MG63 (cell line): ENCODE measurements around the gene RTL9. TPM values are rescaled to one million over a fixed set of nuclear protein-coding genes. Genes with fewer than 3 reads are reported as not detected.
A peak's percentile ranks its signal among the peaks of the same experiment; 100 is the strongest.
"Not testable (repeated sequence)": the region's sequence is repeated elsewhere in the genome, so short reads cannot be mapped to it uniquely, and the experiment has no call there.

Experiments
- DNase-seq: peaks from one replicate; pipeline ENCODE4 v3.0.0-alpha.2; 2020
- H3K27me3 ChIP-seq: fragments of 250-450 bp; sonication (Bioruptor Pico); 2 replicates; pipeline ENCODE4 v1.5.1; 2020; ENCODE audit warnings: mild to moderate bottlenecking, moderate library complexity
- H3K36me3 ChIP-seq: fragments of 250-450 bp; sonication (Bioruptor Pico); 2 replicates; pipeline ENCODE4 v1.5.1; 2020; ENCODE audit warnings: mild to moderate bottlenecking, moderate library complexity
- H3K4me3 ChIP-seq: fragments of 250-450 bp; sonication (Bioruptor Pico); 2 replicates; pipeline ENCODE4 v1.5.1; 2020; ENCODE audit warnings: mild to moderate bottlenecking, moderate library complexity
- H3K9me3 ChIP-seq: fragments of 250-450 bp; sonication (Bioruptor Pico); 2 replicates; pipeline ENCODE4 v1.5.1; 2020; ENCODE audit warnings: mild to moderate bottlenecking, moderate library complexity
- total RNA-seq: library from RNA; depleted of rRNA; stranded (reverse); fragments of >200 nt; shearing (Covaris generic); gene quantifications from 2 replicates; pipeline ENCODE4 v1.2.3, GENCODE V29; 2014; ENCODE audit warnings: low replicate concordance

RTL9 gene
- total RNA-seq, 1 experiment from 2014 or later = 0.30 TPM

DNA sequence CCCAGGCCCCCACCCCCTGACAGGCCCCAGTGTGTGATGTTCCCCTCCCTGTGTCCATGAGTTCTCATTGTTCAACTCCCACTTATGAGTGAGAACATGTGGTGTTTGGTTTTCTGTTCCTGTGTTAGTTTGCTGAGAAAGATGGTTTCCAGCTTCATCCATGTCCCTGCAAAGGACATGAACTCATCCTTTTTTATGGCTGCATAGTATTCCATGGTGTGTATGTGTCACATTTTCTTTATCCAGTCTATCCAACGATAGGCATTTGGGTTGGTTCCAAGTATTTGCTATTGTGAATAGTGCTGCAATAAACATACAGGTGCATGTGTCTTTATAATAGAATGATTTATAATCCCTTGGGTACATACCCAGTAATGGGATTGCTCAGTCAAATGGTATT is 30.0 kb upstream of the RTL9 start:
- not testable (repeated sequence) for H3K4me3 ChIP-seq, DNase-seq, H3K36me3 ChIP-seq, H3K27me3 ChIP-seq, H3K9me3 ChIP-seq

DNA sequence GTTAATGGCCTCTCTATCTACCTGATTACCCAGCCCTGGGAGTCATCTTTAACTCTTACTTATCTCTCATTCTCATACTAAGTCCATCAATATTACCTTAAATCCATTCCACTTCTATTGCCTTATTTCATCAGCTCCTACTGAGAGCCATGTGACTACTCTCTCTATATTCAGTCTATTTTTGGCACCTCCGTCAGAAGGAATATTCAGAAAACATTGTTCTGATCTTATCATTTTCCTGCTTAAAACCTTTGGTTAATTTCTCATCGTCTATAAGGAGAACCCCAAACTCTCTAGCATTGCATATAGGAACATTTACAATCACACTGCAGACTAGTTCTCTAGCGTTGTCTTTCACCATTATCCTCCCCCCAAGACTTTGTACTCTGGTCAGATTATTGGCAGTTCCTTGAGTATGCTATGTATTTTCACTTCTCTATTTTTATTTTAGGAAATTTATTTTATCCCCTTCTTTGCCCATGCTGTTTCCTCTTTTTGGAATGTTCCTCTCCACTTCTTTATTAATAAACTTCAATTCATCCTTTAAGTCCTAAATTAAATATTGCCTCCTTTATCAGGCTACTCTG is 27.1 kb upstream of the RTL9 start:
- no peak for DNase-seq
- Histone ChIP-seq H3K36me3 (no peaks in the 10 kb centered on the region), H3K27me3 (no peaks in the 10 kb centered on the region), H3K4me3 (no peak overlapping the region), H3K9me3 (no peaks in the 10 kb centered on the region)

DNA sequence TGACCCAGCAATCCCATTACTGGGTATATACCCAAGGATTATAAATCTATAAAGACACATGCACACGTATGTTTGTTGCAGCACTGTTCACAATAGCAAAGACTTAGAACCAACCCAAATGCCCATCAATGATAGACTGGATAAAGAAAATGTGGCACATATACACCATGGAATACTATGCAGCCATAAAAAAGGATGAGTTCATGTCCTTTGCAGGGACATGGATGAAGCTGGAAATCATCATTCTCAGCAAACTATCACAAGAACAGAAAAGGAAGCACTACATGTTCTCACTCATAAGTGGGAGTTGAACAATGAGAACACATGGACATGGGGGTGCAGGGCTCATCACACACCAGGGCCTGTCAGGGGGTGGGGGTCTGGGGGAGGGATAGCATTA is 25.2 kb upstream of the RTL9 start:
- not testable (repeated sequence) for H3K9me3 ChIP-seq, H3K4me3 ChIP-seq, H3K36me3 ChIP-seq, DNase-seq, H3K27me3 ChIP-seq

DNA sequence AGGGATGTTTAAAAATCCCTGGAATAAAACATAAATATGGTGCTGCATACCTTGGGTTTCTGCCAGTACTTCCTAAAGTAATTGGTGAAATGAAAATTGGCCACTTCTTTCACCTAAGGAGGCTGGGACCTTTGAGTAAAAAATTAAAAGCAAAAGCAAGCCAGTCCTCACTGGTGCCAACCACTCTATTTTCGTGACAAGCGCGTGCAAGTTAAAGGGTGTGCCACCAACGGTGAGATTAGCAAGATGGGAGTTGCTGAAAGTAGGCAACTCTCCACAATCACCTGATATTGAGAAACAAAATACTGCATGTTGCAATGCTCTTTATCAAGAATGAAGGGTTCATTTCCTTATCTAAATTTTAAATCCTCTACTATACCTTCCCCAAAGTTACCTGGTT is 19.7 kb upstream of the RTL9 start:
- Histone ChIP-seq H3K9me3 (no peaks in the 10 kb centered on the region), H3K4me3 (no peak overlapping the region), H3K27me3 (no peaks in the 10 kb centered on the region), H3K36me3 (no peaks in the 10 kb centered on the region)
- DNase-seq = no peak

GRCh38 chrX:110341189-110342035 is 17.2 kb upstream of the RTL9 start:
- Histone ChIP-seq H3K27me3 (no peaks in the 10 kb centered on the region), H3K4me3 (peak overlapping the region; percentile 18; the same call in 1 of the 2 replicates), H3K9me3 (no peaks in the 10 kb centered on the region), H3K36me3 (no peaks in the 10 kb centered on the region)
- DNase-seq = peak; percentile 21

GRCh38 chrX:110346681-110347080 is 12.0 kb upstream of the RTL9 start:
- Histone ChIP-seq H3K27me3 (no peaks in the 10 kb centered on the region), H3K36me3 (no peaks in the 10 kb centered on the region), H3K4me3 (no peak overlapping the region), H3K9me3 (no peaks in the 10 kb centered on the region)
- DNase-seq = no peak

- H3K36me3 ChIP-seq = no peaks in the 10 kb centered on the region
- H3K9me3 ChIP-seq = no peaks in the 10 kb centered on the region
- no peak overlapping the region for H3K4me3 ChIP-seq
- no peaks in the 10 kb centered on the region for H3K27me3 ChIP-seq
- no peak for DNase-seq
Measured at GRCh38 chrX:110359273-110359672, 625 bp downstream of the RTL9 start.

DNA sequence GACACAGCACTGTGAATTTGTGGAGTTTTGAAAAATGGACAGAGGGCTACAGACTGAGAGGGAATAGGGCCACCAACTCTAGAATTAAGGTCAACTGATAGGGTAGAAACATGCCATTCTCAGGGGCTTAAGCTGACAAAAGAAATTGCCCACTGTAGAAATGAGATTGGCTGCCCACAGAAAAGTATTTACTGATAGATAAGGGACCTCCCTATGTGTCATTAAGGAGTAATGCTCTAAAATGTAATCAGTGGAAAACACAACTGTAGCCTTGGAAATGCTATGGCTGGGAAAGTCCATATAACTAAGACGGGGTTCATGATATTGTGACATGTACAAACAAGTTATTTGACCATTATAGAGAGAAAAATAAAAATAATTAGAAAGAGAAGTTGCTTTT is 4.6 kb downstream of the RTL9 start:
- Histone ChIP-seq H3K4me3 (no peak overlapping the region), H3K36me3 (no peaks in the 10 kb centered on the region), H3K27me3 (no peaks in the 10 kb centered on the region), H3K9me3 (no peaks in the 10 kb centered on the region)
- DNase-seq = no peak

GRCh38 chrX:110373310-110373709 is 14.7 kb downstream of the RTL9 start:
- H3K27me3 ChIP-seq = no peaks in the 10 kb centered on the region
- H3K9me3 ChIP-seq = no peaks in the 10 kb centered on the region
- H3K36me3 ChIP-seq = no peaks in the 10 kb centered on the region
- no peak for DNase-seq
- no peak overlapping the region for H3K4me3 ChIP-seq

GRCh38 chrX:110374559-110374958 is 15.9 kb downstream of the RTL9 start:
- Histone ChIP-seq H3K27me3 (no peaks in the 10 kb centered on the region), H3K9me3 (no peaks in the 10 kb centered on the region), H3K36me3 (no peaks in the 10 kb centered on the region), H3K4me3 (no peak overlapping the region)
- DNase-seq = no peak

DNA sequence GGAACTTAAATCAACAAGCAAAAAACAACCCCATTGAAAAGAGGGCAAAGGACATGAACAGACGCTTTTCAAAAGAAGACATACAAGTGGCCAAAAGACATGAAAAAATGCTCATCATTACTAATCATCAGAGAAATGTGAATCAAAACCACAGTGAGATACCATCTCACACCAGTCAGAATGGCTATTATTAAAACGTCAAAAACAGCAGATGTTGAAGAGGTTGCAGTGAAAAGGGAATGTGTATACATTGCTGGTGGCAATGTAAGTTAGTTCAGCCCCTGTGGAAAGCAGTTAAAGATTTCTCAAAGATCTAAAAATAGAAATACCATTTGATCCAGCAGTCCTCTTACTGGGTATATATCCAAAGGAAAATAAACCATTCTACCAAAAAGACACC is 22.6 kb downstream of the RTL9 start:
- Histone ChIP-seq H3K9me3 (no peaks in the 10 kb centered on the region), H3K36me3 (no peaks in the 10 kb centered on the region)
- no peak for DNase-seq

DNA sequence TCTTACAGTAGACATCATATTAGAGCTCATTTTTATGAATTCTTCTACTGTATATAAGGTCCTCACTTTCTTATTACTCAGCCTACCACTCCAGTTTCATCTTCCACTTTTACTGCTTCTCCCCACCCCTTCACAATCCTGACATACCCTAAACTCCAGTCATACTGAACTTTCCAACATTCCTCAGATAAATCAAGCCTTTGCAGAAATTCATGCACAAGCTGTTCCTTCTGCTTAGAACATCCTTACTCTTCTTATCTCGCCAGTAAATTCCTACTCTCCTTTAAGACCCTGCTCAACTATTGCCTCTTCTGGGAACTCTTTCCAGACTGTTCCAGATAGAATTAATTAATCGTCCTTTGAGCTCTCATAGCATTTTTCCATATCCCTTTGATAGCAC is 24.8 kb downstream of the RTL9 start:
- Histone ChIP-seq H3K36me3 (no peaks in the 10 kb centered on the region), H3K4me3 (no peak overlapping the region), H3K27me3 (no peaks in the 10 kb centered on the region), H3K9me3 (no peaks in the 10 kb centered on the region)
- DNase-seq = no peak

More for the DNA sequence above, 22.6 kb downstream of the RTL9 start:
- H3K27me3 ChIP-seq = no peaks in the 10 kb centered on the region
- H3K4me3 ChIP-seq = no peak overlapping the region

GRCh38 chrX:110384490-110384889 is 25.8 kb downstream of the RTL9 start:
- no peak for DNase-seq
- Histone ChIP-seq H3K27me3 (no peaks in the 10 kb centered on the region), H3K9me3 (no peaks in the 10 kb centered on the region), H3K4me3 (no peak overlapping the region), H3K36me3 (no peaks in the 10 kb centered on the region)

DNA sequence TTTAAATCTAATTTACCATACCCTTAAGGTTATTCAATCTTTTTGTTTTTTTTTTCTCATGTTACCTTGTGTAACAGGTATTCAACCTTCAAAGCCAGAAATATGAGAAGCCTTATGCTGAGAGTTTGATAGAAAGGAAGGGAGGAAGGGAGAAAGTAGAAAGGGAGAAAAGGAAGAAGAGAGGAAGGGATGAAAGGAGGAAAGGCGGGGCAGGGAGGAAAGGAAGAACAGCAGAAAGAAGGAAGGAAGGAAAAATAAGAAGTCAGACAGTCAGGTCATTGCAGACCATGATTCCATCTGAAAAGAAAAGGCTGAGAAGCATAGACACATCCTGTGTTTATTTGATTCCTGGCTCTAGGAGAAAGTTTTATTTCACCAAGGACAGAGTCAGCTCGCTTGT is 30.9 kb downstream of the RTL9 start:
- H3K36me3 ChIP-seq = no peaks in the 10 kb centered on the region
- no peaks in the 10 kb centered on the region for H3K9me3 ChIP-seq
- no peak overlapping the region for H3K4me3 ChIP-seq
- H3K27me3 ChIP-seq = no peaks in the 10 kb centered on the region
- no peak for DNase-seq

DNA sequence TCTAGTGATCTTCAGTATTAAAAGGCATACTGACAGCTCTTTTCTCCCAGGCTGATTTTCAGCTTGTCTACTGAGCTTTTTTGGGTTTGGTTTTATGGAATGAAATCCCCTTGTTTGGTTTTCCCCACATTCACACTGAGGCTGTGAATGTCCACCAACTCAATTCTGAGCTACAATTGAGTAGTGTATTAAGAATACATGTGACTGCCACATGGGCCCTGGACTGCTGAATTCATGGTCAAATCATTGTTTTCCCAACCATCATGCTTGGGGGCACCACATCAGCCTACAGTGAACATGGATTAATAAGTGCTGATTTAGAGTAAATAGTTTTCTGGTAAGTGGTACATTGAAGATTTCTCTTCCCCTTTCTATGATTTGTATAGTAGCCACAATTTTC is 32.4 kb downstream of the RTL9 start:
- H3K27me3 ChIP-seq = no peaks in the 10 kb centered on the region
- no peak for DNase-seq
- H3K9me3 ChIP-seq = no peaks in the 10 kb centered on the region
- no peak overlapping the region for H3K4me3 ChIP-seq
- no peaks in the 10 kb centered on the region for H3K36me3 ChIP-seq

- peak; percentile 89 for DNase-seq
Measured at GRCh38 chrX:110394651-110395050, 36.0 kb downstream of the RTL9 start.

GRCh38 chrX:110395877-110396276 is 37.2 kb downstream of the RTL9 start:
- peak; percentile 47 for DNase-seq
- H3K36me3 ChIP-seq = no peaks in the 10 kb centered on the region
- no peaks in the 10 kb centered on the region for H3K27me3 ChIP-seq
- no peak overlapping the region for H3K4me3 ChIP-seq
- H3K9me3 ChIP-seq = no peaks in the 10 kb centered on the region

More at GRCh38 chrX:110394651-110395050, 36.0 kb downstream of the RTL9 start:
- Histone ChIP-seq H3K27me3 (no peaks in the 10 kb centered on the region), H3K4me3 (no peak overlapping the region), H3K36me3 (no peaks in the 10 kb centered on the region), H3K9me3 (no peaks in the 10 kb centered on the region)

GRCh38 chrX:110396735-110397134 is 38.1 kb downstream of the RTL9 start:
- DNase-seq = no peak

More at GRCh38 chrX:110396735-110397134, 38.1 kb downstream of the RTL9 start:
- Histone ChIP-seq H3K36me3 (no peaks in the 10 kb centered on the region), H3K27me3 (no peaks in the 10 kb centered on the region), H3K4me3 (no peak overlapping the region), H3K9me3 (no peaks in the 10 kb centered on the region)
